H9 (cell line): Measurements from ENCODE around the gene HES1. TPM values are rescaled to one million over a fixed set of nuclear protein-coding genes. Genes with fewer than 3 reads are reported as not detected.

Experiments used
- DNase-seq: peaks from one replicate; pipeline ENCODE4 v3.0.0-alpha.2; 2017
- H2AFZ ChIP-seq: one replicate; pipeline ENCODE4 v1.6.1; 2013; ENCODE audit warnings: mild to moderate bottlenecking, low read length, control low read depth, moderate library complexity
- H2AK5ac ChIP-seq: 2 replicates; pipeline ENCODE4 v1.6.1; 2013; ENCODE audit warnings: low read length, control low read depth, mixed read lengths; ENCODE audit not compliant: insufficient read length
- H2BK120ac ChIP-seq: one replicate; pipeline ENCODE4 v1.6.1; 2013; ENCODE audit warnings: low read depth, mild to moderate bottlenecking, low read length, control low read depth, inconsistent platforms; ENCODE audit not compliant: poor library complexity, severe bottlenecking
- H2BK12ac ChIP-seq: 2 replicates; pipeline ENCODE4 v1.6.1; 2013; ENCODE audit warnings: low read length, control low read depth, mixed read lengths, low read depth; ENCODE audit not compliant: insufficient read length
- H2BK15ac ChIP-seq: 2 replicates; pipeline ENCODE4 v1.6.1; 2013; ENCODE audit warnings: low read depth, low read length, control low read depth
- H2BK20ac ChIP-seq: one replicate; pipeline ENCODE4 v1.6.1; 2013; ENCODE audit warnings: low read depth, mild to moderate bottlenecking, low read length, control low read depth, inconsistent platforms; ENCODE audit not compliant: poor library complexity, severe bottlenecking
- H2BK5ac ChIP-seq: 2 replicates; pipeline ENCODE4 v1.6.1; 2013; ENCODE audit warnings: low read length, control low read depth, mixed read lengths; ENCODE audit not compliant: insufficient read length
- H3K14ac ChIP-seq: 2 replicates; pipeline ENCODE4 v1.6.1; 2013; ENCODE audit warnings: low read length, control low read depth; ENCODE audit not compliant: insufficient read depth
- H3K18ac ChIP-seq: 2 replicates; pipeline ENCODE4 v1.6.1; 2013; ENCODE audit warnings: low read depth, mild to moderate bottlenecking, mixed read lengths, low read length, control low read depth; ENCODE audit not compliant: insufficient read length
- H3K23ac ChIP-seq: 2 replicates; pipeline ENCODE4 v1.6.1; 2013; ENCODE audit warnings: low read length, control low read depth, mixed read lengths, low read depth; ENCODE audit not compliant: insufficient read length
- H3K23me2 ChIP-seq: 2 replicates; pipeline ENCODE4 v1.6.1; 2013; ENCODE audit warnings: low read depth, mild to moderate bottlenecking, mixed read lengths, low read length, control low read depth; ENCODE audit not compliant: insufficient read length, poor library complexity, severe bottlenecking
- H3K27ac ChIP-seq: 2 replicates; pipeline ENCODE4 v1.5.1; 2013; ENCODE audit warnings: low read length, control low read depth, mixed read lengths, low read depth; ENCODE audit not compliant: insufficient read length
- H3K27me3 ChIP-seq: 2 replicates; pipeline ENCODE4 v1.6.1; 2013; ENCODE audit warnings: low read length, control low read depth, inconsistent platforms; ENCODE audit not compliant: insufficient read depth
- H3K4ac ChIP-seq: 2 replicates; pipeline ENCODE4 v1.6.1; 2013; ENCODE audit warnings: low read depth, mild to moderate bottlenecking, control low read depth, inconsistent platforms, low read length, moderate library complexity
- H3K4me1 ChIP-seq: 2 replicates; pipeline ENCODE4 v1.6.1; 2013; ENCODE audit warnings: low read length, control low read depth, inconsistent platforms; ENCODE audit not compliant: insufficient read depth
- H3K4me2 ChIP-seq: 2 replicates; pipeline ENCODE4 v1.6.1; 2013; ENCODE audit warnings: low read length, control low read depth, mixed read lengths; ENCODE audit not compliant: insufficient read length, insufficient read depth
- H3K56ac ChIP-seq: 2 replicates; pipeline ENCODE4 v1.6.1; 2013; ENCODE audit warnings: low read depth, mild to moderate bottlenecking, mixed read lengths, low read length, control low read depth; ENCODE audit not compliant: insufficient read length
- H3K79me1 ChIP-seq: 2 replicates; pipeline ENCODE4 v1.6.1; 2013; ENCODE audit warnings: low read depth, mild to moderate bottlenecking, moderate library complexity, low read length, control low read depth, inconsistent platforms; ENCODE audit not compliant: insufficient read depth, poor library complexity, severe bottlenecking
- H3K79me2 ChIP-seq: 2 replicates; pipeline ENCODE4 v1.6.1; 2013; ENCODE audit warnings: low read length, control low read depth, inconsistent platforms; ENCODE audit not compliant: insufficient read depth
- H3K9ac ChIP-seq: 2 replicates; pipeline ENCODE4 v1.6.1; 2013; ENCODE audit warnings: low read length, control low read depth, mixed read lengths; ENCODE audit not compliant: insufficient read length; ENCODE audit errors: extremely low read depth
- H3K9me3 ChIP-seq: one replicate; pipeline ENCODE4 v1.6.1; 2013; ENCODE audit warnings: low read depth, low read length, inconsistent platforms; ENCODE audit not compliant: control insufficient read depth
- H3T11ph ChIP-seq: one replicate; pipeline ENCODE4 v1.6.1; 2013; ENCODE audit warnings: mild to moderate bottlenecking, low read length, control low read depth, inconsistent platforms
- H4K20me1 ChIP-seq: one replicate; pipeline ENCODE4 v1.6.1; 2013; ENCODE audit not compliant: control insufficient read depth, insufficient read length, insufficient read depth
- H4K5ac ChIP-seq: 2 replicates; pipeline ENCODE4 v1.6.1; 2013; ENCODE audit warnings: low read depth, mild to moderate bottlenecking, mixed read lengths, low read length, control low read depth; ENCODE audit not compliant: insufficient read length
- H4K8ac ChIP-seq: replicated peaks from 2 replicates; pipeline ENCODE4 v1.6.1; 2013; ENCODE audit warnings: low read length, control low read depth, mixed read lengths, low read depth; ENCODE audit not compliant: insufficient read length
- H4K91ac ChIP-seq: 2 replicates; pipeline ENCODE4 v1.6.1; 2013; ENCODE audit warnings: low read depth, mild to moderate bottlenecking, moderate library complexity, mixed read lengths, low read length, control low read depth; ENCODE audit not compliant: insufficient read length
- H3K27ac Mint-ChIP-seq, 3 experiments: 2 replicates in 2 of 3; 3 replicates in 1 of 3; pipeline ENCODE4 v1.8.0; 2020 to 2021; ENCODE audit warnings: mixed read lengths in 3 of 3, mild to moderate bottlenecking in 1 of 3, moderate library complexity in 1 of 3
- H3K27me3 Mint-ChIP-seq: 2 replicates; pipeline ENCODE4 v1.8.0; 2021; ENCODE audit warnings: low read depth, mild to moderate bottlenecking, moderate library complexity, mixed read lengths
- H3K36me3 Mint-ChIP-seq, 3 experiments: 2 replicates in 2 of 3; 3 replicates in 1 of 3; pipeline ENCODE4 v1.8.0; 2020 to 2021; ENCODE audit warnings: low read depth in 3 of 3, mixed read lengths in 3 of 3; ENCODE audit not compliant: insufficient read depth in 1 of 3
- H3K4me1 Mint-ChIP-seq, 2 experiments: 2 replicates each; pipeline ENCODE4 v1.8.0; 2020; ENCODE audit warnings: mixed read lengths in 2 of 2
- H3K4me3 Mint-ChIP-seq, 2 experiments: 2 replicates in 1 of 2; 3 replicates in 1 of 2; pipeline ENCODE4 v1.8.0; 2020 to 2021; ENCODE audit warnings: mild to moderate bottlenecking in 2 of 2, mixed read lengths in 2 of 2, moderate library complexity in 1 of 2
- H3K9me3 Mint-ChIP-seq, 2 experiments: 2 replicates in 1 of 2; 3 replicates in 1 of 2; pipeline ENCODE4 v1.8.0; 2020; ENCODE audit warnings: mild to moderate bottlenecking in 2 of 2, mixed read lengths in 2 of 2, moderate library complexity in 1 of 2
- WGBS: extraction: QIAGEN DNeasy Blood & Tissue Kit; methylation state at CpG from one replicate; pipeline ENCODE4 v1.1.7; 2013; ENCODE audit warnings: missing lambda C conversion rate, low lambda C conversion rate, mixed read lengths; ENCODE audit not compliant: insufficient read length; ENCODE audit errors: extremely low coverage; 5-methylcytosine and 5-hydroxymethylcytosine counted together
- total RNA-seq: library from RNA; stranded (reverse); gene quantifications from 2 replicates; pipeline ENCODE4 v1.2.1, GENCODE V29; 2021
- TF ChIP-seq, protein P1 (sequence below): fragments of 200-600 bp; sonication (generic); conservative IDR thresholded peaks from 3 replicates; pipeline ENCODE4 v1.8.0; 2021; ENCODE audit warnings: antibody characterized with exemption, mild to moderate bottlenecking

HES1 gene
- total RNA-seq, 1 experiment from 2014 or later, result 23.2 TPM

DNA sequence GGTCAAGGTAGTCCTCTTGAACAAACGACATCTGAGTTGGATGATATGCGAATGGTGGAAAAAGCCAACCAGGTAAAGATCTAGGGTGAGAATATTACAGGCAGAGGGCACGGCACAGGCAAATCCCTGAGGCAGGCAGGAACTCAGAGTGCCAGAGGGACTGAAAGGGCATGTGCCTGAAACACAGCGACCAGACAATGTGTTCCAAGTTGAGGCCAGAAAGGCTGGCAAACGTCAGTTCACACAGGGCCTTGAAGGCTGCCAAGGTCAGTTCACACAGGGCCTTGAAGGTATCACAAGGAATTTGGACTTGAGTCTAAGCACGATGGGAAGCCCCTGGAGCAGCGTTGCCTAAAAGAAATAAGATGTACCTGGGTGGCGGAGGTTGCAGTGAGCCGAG is 20.1 kb downstream of the HES1 start:
- peaks cover 3 to 8% (median 5%) of the 10 kb centered on the region in 3 experiments; a peak in 4 of 7 replicates for H3K36me3 Mint-ChIP-seq

More for the DNA sequence above, 20.1 kb downstream of the HES1 start:
- Mint-ChIP-seq H3K9me3 (peaks cover 11% of the 10 kb centered on the region in 2 experiments), H3K4me3 (no peak overlapping the region), H3K27ac (no peak overlapping the region; a peak in 1 of 7 replicates), H3K4me1 (peaks cover 12 to 17% of the 10 kb centered on the region in 2 experiments), H3K27me3 (peaks cover 28% of the 10 kb centered on the region)
- H3T11ph ChIP-seq, result no peak overlapping the region
- H3K79me2 ChIP-seq, result no peaks in the 10 kb centered on the region
- no peak for DNase-seq
- no peak overlapping the region for H2AK5ac ChIP-seq
- no peak overlapping the region for H4K91ac ChIP-seq
- no peak overlapping the region for H2BK20ac ChIP-seq
- H3K27ac ChIP-seq, result no peak overlapping the region
- H2BK5ac ChIP-seq, result no peak overlapping the region
- H3K14ac ChIP-seq, result no peak overlapping the region
- H4K5ac ChIP-seq, result no peak overlapping the region
- no peak overlapping the region for H2BK15ac ChIP-seq
- H4K20me1 ChIP-seq, result no peaks in the 10 kb centered on the region
- TF ChIP-seq, protein P1, sequence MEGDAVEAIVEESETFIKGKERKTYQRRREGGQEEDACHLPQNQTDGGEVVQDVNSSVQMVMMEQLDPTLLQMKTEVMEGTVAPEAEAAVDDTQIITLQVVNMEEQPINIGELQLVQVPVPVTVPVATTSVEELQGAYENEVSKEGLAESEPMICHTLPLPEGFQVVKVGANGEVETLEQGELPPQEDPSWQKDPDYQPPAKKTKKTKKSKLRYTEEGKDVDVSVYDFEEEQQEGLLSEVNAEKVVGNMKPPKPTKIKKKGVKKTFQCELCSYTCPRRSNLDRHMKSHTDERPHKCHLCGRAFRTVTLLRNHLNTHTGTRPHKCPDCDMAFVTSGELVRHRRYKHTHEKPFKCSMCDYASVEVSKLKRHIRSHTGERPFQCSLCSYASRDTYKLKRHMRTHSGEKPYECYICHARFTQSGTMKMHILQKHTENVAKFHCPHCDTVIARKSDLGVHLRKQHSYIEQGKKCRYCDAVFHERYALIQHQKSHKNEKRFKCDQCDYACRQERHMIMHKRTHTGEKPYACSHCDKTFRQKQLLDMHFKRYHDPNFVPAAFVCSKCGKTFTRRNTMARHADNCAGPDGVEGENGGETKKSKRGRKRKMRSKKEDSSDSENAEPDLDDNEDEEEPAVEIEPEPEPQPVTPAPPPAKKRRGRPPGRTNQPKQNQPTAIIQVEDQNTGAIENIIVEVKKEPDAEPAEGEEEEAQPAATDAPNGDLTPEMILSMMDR, result no peak
- no peak overlapping the region for H2BK12ac ChIP-seq
- H3K4me2 ChIP-seq, result no peak overlapping the region
- no peak overlapping the region for H2AFZ ChIP-seq
- no peaks in the 10 kb centered on the region for H3K4me1 ChIP-seq
- H3K4ac ChIP-seq, result no peak overlapping the region
- no peaks in the 10 kb centered on the region for H3K27me3 ChIP-seq
- no peaks in the 10 kb centered on the region for H3K79me1 ChIP-seq
- H3K23ac ChIP-seq, result no peak overlapping the region
- H3K56ac ChIP-seq, result no peak overlapping the region
- WGBS, result no CpG with 5 or more reads among the region's 9 CpGs
- no peak overlapping the region for H3K18ac ChIP-seq
- H4K8ac ChIP-seq, result no peak overlapping the region
- no peaks in the 10 kb centered on the region for H3K23me2 ChIP-seq
- no peak overlapping the region for H2BK120ac ChIP-seq
- no peaks in the 10 kb centered on the region for H3K9me3 ChIP-seq
- H3K9ac ChIP-seq, result no peak overlapping the region
